ENCODE data around the gene EXOC3L2. TPM values are rescaled to one million over a fixed set of nuclear protein-coding genes. Genes with fewer than 3 reads are reported as not detected.
A peak's percentile ranks its signal among the peaks of the same experiment; 100 is the strongest.

The EXOC3L2 gene
- total RNA-seq, 1 donor from 2014 or later: not detected

DNA sequence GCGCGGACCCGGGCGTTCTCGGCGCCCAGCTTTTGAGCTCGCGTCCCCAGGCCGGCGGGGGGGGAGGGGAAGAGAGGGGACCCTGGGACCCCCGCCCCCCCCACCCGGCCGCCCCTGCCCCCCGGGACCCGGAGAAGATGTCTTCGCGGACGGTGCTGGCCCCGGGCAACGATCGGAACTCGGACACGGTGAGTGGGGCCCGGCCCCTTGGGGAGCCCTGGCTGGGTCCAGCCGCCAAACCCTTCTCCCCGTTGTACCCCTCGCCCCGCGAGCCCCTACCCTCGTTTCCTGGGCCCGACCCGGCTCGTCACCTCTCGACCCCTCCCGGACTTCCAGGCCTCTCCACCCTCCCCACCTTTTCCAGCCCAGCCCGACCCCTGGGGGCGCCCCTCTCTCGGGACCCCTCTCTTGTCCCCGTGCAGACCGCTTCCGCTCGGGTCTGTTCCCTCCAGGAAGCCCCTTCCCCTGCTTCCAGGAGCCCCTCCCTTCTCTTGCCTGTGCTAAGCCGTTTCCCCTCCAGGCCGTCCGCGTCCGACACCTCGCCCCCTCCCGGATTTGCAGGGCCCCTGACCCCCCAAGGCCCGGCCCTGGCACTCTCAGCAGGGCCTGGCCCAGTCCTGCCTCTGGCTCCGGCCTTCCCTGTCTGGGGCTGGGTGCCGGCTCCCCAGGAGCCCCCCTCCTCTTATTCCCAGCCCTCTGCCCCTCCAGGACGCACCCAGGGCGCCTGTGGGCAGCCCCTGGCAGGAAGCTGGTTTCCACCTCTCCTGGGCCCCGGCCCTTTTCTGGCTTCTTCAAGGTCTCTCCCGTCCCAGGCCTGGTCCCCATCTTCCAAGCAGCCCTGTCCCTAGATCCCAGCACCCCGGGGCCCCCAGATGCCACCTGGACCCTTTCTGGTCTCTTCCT, 6.5 kb upstream of the EXOC3L2 start:
- Mint-ChIP-seq H3K27me3 (no peaks in the 10 kb centered on the region), H3K4me1 (peaks cover 39% of the 10 kb centered on the region), H3K9me3 (no peaks in the 10 kb centered on the region), H3K4me3 (peak overlapping the region; percentile 81), H3K27ac (peak overlapping the region; percentile 50), H3K36me3 (ENCODE audit: low read depth) (no peaks in the 10 kb centered on the region)
- TF ChIP-seq, protein P1, sequence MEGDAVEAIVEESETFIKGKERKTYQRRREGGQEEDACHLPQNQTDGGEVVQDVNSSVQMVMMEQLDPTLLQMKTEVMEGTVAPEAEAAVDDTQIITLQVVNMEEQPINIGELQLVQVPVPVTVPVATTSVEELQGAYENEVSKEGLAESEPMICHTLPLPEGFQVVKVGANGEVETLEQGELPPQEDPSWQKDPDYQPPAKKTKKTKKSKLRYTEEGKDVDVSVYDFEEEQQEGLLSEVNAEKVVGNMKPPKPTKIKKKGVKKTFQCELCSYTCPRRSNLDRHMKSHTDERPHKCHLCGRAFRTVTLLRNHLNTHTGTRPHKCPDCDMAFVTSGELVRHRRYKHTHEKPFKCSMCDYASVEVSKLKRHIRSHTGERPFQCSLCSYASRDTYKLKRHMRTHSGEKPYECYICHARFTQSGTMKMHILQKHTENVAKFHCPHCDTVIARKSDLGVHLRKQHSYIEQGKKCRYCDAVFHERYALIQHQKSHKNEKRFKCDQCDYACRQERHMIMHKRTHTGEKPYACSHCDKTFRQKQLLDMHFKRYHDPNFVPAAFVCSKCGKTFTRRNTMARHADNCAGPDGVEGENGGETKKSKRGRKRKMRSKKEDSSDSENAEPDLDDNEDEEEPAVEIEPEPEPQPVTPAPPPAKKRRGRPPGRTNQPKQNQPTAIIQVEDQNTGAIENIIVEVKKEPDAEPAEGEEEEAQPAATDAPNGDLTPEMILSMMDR (IDR thresholded peaks at IDR 0.05): no peak
- ChIA-PET POLR2A (interaction anchor here (0.8 to 1.0 kb wide), 2 partner anchors 250 to 262 kb away, joined by 3 read pairs; no protein-coding TSS in a partner anchor), CTCF (no interaction called here)
- DNase-seq: peak; percentile 23
- ATAC-seq (ENCODE audit: low read depth): peak; percentile 22
- intact Hi-C loops (cut with micrococcal nuclease): loop anchor here (1.0 to 10.0 kb wide), 3 partner anchors 73 to 361 kb away; partner anchors contain the start of genes BLOC1S3, POLR1G, PPP1R13L and TRAPPC6A

DNA sequence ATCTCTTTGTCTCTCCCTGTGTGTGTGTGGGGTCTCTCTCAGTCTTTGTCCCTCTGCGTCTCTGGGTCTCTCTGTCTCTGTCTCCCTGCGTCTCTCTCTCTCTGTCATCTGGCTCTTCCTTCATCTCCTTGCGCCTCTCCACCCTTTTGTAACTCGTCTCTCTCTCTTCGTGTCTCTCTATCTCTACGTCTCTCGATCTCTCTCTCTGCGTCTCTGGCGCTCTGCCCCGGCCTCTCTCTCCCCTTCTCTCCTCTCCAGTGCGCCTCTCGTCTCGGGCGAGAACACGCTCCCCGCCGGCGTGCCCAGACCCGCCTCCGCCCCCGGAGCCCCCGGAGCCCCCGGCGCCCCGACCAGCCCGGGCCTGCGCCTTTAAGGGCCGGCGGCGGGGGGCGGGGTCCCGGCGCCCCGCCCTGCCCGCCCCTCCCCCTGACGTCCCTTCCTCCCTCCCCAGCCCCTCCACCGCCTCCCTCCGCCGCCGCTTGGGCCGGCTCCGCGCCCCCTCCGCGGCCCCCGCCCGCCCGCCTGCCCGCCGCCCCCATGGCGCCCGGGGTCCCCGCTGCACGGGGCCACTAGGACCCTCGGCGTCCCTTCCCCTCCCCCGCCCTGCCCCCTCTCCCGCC, 5.7 kb upstream of the EXOC3L2 start, which contains the start of gene MARK4:
Gene MARK4, plus strand, starts transcription at position 440 of the 620 bp plus-strand sequence. CDS start 318 bp downstream, outside the sequence.
- Mint-ChIP-seq H3K4me1 (peaks cover 39% of the 10 kb centered on the region), H3K27me3 (no peaks in the 10 kb centered on the region), H3K27ac (peak within 1 kb of the TSS; percentile 50), H3K36me3 (ENCODE audit: low read depth) (no peaks in the 10 kb centered on the region), H3K9me3 (no peaks in the 10 kb centered on the region), H3K4me3 (peak within 1 kb of the TSS; percentile 86)
- peak; percentile 79 for ATAC-seq (ENCODE audit: low read depth)
- intact Hi-C loops (cut with micrococcal nuclease): loop anchor here (1.0 to 10.0 kb wide), 3 partner anchors 72 to 361 kb away; partner anchors contain the start of genes BLOC1S3, POLR1G, PPP1R13L and TRAPPC6A
- DNase-seq: peak; percentile 56
- TF ChIP-seq, protein P1 (IDR thresholded peaks at IDR 0.05): no peak
- ChIA-PET POLR2A (interaction anchor here (1.0 kb wide), 1 partner anchor 262 kb away, joined by 3 read pairs; no protein-coding TSS in a partner anchor), CTCF (no interaction called here)

DNA sequence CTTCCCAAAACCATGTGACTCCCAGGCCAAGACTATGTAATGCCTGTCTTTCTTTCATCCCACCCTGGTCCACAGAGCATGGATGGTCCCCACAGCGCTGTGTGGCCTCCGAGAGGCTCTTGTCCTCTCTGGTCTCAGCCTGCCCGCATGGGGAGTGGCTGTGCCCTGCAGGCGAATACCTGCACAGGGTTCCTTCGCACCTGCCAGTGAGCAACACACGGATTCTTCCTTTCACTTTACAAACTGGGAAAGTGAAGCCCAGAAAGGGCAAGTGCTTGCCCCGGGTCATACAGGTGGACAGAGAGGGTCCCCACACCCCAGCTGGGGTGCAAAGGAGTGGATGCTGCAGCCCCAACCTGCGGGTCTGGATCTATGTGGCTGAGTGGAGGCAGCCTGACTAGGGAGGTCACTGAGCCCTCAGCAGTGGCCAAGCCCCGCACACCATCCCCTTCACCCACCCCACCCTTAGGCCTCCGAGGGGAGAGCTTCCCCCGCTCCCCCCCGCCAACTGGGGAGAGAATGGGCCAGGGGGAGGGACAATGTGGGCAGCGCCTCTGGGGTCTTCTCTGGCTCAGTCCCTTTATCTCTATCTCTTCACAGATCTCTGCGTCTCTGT, 5.1 kb upstream of the EXOC3L2 start:
- Mint-ChIP-seq H3K27ac (no peak overlapping the region), H3K4me3 (peak overlapping the region; percentile 86), H3K36me3 (ENCODE audit: low read depth) (no peaks in the 10 kb centered on the region), H3K9me3 (no peaks in the 10 kb centered on the region), H3K27me3 (no peaks in the 10 kb centered on the region), H3K4me1 (peaks cover 37% of the 10 kb centered on the region)
- intact Hi-C loops (cut with micrococcal nuclease): loop anchor here (2.0 to 10.0 kb wide), 2 partner anchors 72 to 154 kb away; partner anchors contain the start of genes BLOC1S3, POLR1G, PPP1R13L and TRAPPC6A
- no peak for DNase-seq
- TF ChIP-seq, protein P1 (IDR thresholded peaks at IDR 0.05): no peak
- ATAC-seq (ENCODE audit: low read depth): no peak
- ChIA-PET CTCF (interaction anchor here (1.1 to 1.3 kb wide), 2 partner anchors 229 to 480 kb away, joined by 3 to 4 read pairs; no protein-coding TSS in a partner anchor), POLR2A (interaction anchor here (0.6 kb wide), 1 partner anchor 172 kb away, joined by 3 read pairs; no protein-coding TSS in a partner anchor)

DNA sequence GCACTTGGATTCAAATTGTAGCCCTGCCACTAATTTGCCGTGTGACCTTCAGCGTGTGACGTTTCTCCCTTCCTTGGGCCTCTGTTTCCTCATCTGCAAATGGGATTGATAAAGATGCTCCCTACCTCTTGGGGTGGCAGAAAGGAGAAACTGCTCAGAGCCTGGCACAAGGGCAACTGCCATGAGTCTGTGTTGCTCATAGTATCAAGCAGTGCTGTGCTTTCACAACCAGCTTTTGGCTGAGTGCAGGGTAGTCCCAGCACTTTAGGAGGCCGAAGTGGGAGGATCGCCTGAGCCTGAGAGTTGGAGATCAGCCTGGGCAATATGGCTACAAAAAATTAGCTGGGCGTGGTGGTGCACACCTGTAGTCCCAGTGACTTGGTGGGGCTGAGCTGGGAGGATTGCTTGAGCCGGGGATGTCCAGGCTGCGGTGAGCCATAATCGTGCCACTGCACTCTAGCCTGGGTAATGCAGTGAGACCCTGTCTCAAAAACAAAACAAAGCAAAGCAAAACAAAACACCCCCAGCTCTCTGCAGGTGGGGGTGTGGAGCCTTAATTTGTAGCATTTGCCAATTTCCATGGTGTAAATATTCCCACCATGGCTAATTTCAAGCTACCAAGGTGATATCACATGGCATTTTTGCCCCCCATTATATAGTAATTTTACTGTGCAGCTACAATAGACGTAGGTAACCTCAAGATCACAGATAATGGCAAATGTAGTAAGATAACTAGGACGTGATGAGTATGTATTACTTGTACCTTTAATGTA, 4.2 kb upstream of the EXOC3L2 start:
- ChIA-PET CTCF (interaction anchor here (0.5 to 1.3 kb wide), 4 partner anchors 188 to 479 kb away, joined by 3 to 4 read pairs (median 3); no protein-coding TSS in a partner anchor), POLR2A (interaction anchor here (0.6 kb wide), 1 partner anchor 171 kb away, joined by 3 read pairs; no protein-coding TSS in a partner anchor)
- ATAC-seq (ENCODE audit: low read depth): no peak
- peak overlapping the region; percentile 19 for H3K4me3 Mint-ChIP-seq
- H3K4me1 Mint-ChIP-seq: peaks cover 32% of the 10 kb centered on the region
- H3K27me3 Mint-ChIP-seq: peaks cover 6% of the 10 kb centered on the region
- no peaks in the 10 kb centered on the region for H3K9me3 Mint-ChIP-seq
- H3K27ac Mint-ChIP-seq: no peak overlapping the region
- DNase-seq: no peak
- TF ChIP-seq, protein P1 (IDR thresholded peaks at IDR 0.05): no peak
- H3K36me3 Mint-ChIP-seq (ENCODE audit: low read depth): no peaks in the 10 kb centered on the region
- intact Hi-C loops (cut with micrococcal nuclease): loop anchor here (2.0 to 10.0 kb wide), 4 partner anchors 71 to 347 kb away; partner anchors contain the start of genes BLOC1S3, POLR1G, PPP1R13L and TRAPPC6A

Measured in activated B cell treated with CpG ODN at 0.5 μM for 24 hours (primary cell).